Caki2 (cell line): Measurements from ENCODE around the gene WDFY2. TPM values are rescaled to one million over a fixed set of nuclear protein-coding genes. Genes with fewer than 3 reads are reported as not detected.
A peak's percentile ranks its signal among the peaks of the same experiment; 100 is the strongest.
"Not testable (repeated sequence)": the region's sequence is repeated elsewhere in the genome, so short reads cannot be mapped to it uniquely, and the experiment has no call there.

ENCODE experiments used
- DNase-seq: peaks from one replicate; pipeline ENCODE4 v3.0.0-alpha.2; 2015; ENCODE audit warnings: low read depth
- in situ Hi-C: cut with HindIII; loops from 2 replicates; pipeline ENCODE4 v1.10.0; 2016; ENCODE audit warnings: low sequenced_read_pairs, low pct_unique_long_range_greater_than_20kb, mixed read lengths
- total RNA-seq: library from RNA; depleted of rRNA; stranded (reverse); fragments of >200 nt; shearing (Covaris generic); gene quantifications from 2 replicates; pipeline ENCODE4 v1.2.3, GENCODE V29; 2014; ENCODE audit warnings: low replicate concordance; rRNA removed

Gene WDFY2, protein sequence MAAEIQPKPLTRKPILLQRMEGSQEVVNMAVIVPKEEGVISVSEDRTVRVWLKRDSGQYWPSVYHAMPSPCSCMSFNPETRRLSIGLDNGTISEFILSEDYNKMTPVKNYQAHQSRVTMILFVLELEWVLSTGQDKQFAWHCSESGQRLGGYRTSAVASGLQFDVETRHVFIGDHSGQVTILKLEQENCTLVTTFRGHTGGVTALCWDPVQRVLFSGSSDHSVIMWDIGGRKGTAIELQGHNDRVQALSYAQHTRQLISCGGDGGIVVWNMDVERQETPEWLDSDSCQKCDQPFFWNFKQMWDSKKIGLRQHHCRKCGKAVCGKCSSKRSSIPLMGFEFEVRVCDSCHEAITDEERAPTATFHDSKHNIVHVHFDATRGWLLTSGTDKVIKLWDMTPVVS
- total RNA-seq = 0.70 and 1.2 TPM in 2 replicates

DNA sequence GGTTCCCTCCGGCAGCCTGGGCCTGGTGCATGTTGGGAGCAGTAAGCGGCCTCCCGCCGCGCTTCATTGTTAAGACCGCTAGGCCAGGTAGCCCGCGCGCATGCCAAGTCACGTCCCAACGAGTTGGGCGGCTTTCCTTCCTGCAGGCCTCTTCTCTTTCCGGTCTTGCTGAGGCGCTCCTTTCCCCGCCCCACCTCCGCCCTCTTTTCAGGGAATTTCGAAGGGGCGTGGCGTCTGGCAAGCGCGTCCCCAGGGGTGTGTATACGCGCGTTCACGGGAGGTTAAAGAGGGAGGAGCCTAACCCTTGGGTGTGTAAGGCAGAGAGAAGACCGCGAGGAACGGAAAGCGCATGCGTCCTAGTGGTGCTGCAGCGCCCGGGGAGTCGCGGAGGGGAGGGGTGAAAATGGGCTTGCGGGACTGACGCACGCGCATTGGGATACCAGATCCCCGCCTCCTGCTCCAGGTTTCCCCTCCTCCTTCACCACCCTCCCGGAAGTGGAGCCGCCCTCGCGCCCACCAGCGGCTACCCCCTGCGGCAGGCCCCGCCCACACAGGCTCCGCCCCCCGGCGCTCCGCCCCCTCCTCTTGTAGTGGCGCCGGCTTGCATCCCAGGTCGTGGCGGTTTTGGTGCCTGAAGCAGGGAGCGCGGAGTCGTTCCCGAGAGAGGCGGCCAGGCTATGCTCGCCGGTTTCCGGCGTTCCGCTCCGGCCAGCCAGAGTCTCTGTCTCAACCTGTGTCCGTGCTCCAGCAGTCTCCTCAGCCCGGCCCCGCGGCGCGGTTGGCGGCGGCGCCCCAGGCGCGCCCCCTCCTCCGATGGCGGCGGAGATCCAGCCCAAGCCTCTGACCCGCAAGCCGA is at the start of gene WDFY2:
Gene WDFY2 (plus strand): TSS at position 588 of the 856 bp plus-strand sequence. CDS start 226 bp downstream, at position 814.
- in situ Hi-C loops = no loop called here
- peak; percentile 100 for DNase-seq

DNA sequence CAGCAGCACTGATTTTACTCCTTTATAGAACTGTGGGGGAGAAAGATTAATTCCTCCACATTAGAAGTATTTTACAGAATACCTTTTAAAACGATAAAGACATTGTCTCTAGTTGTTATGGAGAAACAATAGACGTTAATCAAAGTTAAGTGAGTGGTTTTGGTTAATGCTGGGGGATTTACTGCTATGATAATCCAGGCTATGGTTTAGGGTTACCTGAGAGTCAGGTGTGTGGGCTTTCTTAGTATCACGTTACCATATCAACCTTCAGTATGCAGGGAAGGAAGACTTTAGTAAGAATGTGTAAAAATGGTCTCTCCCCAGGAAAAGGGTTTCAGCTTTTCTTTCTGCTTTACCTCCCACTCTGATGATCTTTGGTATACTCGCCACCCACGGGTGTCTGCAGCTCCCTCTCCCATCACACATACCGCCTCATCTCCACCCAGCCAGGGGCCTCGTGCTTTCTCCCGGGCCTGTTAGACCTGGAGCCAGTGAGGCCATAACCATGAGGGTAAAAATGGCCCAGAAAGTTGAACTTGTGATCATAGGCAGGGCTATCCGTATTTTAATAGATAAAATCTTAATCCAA is 45.6 kb upstream of the WDFY2 start:
- DNase-seq = no peak
- in situ Hi-C loops = no loop called here

DNA sequence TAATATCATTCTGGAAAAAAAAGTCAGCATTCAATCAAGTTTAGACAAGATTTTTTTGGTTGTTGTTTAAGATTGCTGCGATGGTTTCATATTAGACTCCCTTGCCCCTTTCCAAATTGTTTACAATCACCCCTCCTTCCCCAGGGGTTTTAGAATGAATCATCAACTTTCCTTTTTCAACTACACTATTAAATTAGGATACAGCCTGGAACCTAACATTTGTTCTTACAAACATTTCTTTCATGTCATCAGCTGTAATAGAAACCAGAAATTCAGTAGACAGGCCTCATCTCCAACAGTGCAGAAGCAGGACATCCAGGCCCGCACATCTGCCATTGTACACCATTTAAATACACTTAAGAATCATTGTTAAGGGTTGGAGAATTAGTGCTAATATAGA is 44.4 kb upstream of the WDFY2 start:
- no peak for DNase-seq

DNA sequence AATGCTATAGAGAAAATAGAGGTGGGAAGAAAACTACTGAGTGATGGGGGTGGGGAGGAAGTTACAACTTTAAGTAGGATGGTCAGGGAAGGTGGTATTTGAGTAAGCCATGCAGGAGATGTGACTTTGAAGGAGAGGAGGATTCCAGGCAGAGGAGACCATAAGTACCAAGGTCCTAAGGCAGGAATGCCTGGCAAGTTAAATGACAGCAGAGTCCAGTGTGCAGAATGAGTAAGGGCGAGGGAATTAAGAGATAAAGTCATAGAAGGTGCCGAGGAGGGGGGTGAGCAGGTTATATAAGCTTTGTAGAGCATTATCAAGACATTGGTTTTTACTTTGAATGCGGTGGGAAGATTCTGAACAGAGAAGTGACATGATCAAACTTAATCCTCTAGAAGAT is 43.2 kb upstream of the WDFY2 start:
- in situ Hi-C loops = no loop called here
- DNase-seq = no peak

More for the DNA sequence above, 44.4 kb upstream of the WDFY2 start:
- in situ Hi-C loops = no loop called here

DNA sequence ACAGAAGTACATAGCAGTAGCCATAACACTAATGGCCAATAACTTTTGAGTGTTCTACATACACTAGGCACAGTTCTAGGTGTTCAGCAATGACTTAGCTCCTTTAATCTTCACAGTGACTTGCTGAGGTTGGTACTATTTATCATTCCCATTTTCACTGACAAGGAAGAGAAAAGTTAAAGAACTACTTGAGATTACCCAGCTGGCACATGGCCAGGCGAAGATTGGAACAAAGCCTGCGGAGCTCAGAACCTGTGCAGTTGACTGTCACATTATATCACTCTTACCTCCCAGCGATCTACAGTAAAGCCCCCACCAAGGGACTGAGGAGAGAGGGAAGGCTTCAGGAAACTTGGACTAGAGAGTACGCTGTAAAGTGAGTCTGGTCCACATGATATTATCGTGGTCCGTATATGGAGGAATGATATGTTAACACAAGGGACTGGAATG is 42.4 kb upstream of the WDFY2 start:
- in situ Hi-C loops = no loop called here
- DNase-seq = peak; percentile 53

DNA sequence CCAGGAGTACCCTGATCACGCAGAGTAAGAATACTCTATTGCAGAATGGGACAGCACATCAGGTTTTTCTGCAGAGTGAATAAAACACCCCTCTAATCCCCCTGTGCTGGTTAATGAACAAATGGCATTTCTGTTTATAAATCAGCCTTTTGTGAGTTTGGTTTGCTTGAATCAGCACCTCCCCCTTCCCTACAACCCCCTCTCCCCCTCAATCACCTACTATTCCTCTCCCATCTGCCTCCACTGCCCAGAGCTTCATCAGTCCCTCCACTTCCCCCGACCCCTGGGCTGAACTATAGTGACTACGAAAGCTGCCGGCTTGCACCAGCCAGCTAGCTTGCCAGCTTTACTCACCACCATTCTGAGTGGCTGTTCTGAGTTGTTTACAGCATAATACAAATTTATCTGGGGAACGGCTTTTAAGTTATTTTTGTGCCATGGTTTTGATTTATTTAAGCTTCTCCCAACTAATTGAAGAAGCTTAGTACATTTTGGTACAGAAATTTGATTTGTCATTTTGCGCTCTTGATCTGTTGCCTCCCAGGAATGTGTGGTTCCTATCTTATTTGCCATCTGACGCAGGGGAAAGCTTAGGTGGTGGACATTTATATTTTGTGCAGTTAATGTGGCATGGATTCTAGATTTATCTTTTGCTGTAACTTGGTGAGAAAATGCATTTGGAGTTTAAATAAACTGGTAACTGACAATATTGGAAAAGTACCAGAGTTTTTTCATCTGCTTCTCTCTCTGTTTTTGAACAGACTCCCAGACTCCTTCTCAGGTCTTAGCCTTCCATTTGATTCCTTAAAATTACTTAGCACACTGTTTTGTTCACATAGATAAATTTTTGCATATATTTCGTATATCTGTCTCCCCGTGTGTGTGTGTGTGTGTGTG is 41.7 kb upstream of the WDFY2 start:
- peak; percentile 44 for DNase-seq
- in situ Hi-C loops = no loop called here

DNA sequence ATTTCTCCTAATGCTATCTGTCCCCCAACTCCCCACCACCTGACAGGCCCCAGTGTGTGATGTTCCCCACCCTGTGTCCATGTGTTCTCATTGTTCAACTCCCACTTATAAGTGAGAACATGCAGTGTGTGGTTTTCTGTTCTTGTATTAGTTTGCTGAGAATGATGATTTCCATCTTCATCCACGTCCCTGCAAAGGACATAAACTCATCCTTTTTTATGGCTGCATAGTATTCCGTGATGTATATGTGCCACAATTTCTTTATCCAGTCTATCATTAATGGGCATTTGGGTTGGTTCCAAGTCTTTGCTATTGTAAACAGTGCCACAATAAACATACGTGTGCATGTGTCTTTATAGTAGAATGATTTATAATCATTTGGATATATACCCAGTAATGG is 38.8 kb upstream of the WDFY2 start:
- in situ Hi-C loops = not testable (repeated sequence)

DNA sequence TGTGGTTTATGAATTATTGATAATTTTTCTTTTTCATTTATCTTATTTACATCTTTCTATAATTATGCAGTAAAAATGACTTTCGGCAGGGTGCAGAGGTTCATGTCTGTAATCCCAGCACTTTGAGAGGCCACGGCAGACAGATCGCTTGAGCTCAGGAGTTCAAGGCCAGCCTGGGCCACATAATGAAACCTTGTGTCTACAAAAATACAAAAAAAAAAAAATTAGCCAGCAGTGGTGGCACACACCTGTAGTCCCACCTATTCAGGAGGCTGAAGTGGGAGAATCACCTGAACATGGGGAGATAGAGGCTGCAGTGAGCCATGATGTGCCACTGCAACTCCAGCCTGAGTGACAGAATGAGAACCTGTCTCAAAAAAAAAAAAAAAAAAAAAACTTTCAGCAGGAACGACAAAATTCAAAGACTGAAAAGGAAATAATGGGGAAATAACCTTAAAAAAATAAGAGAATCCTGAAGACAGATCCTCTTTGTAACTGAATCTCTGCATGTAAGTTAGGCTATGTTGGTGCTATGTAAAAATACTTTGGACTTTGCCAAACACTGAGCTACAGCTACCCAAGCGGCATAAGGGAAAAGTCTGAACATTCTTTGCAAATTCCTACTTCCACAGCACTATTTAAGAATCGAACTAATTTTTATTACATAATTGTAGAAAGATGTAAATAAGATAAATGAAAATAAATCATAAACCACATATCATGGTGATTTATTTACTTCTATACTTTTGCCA is 36.7 kb upstream of the WDFY2 start:
- in situ Hi-C loops = no loop called here
- no peak for DNase-seq

More for the DNA sequence above, 38.8 kb upstream of the WDFY2 start:
- not testable (repeated sequence) for DNase-seq

DNA sequence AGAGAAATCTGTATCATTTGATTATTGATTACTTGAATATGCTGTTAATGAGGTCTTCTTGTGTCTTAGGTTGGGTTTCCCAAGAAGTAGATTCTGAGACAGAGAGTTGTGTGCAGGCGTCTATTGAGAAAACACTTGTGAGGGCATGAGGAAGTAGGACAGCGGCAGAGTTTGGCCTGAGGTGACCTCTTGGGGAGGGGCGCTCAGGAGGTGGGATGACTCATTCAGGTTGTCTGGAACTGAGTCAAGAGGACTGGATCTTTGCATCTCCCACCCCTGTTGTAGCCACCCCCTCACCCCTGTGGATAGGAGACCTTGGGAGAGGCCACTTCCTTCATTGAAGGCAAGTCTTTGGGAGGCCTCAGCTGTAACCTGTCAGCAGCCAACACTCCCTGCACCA is 35.2 kb upstream of the WDFY2 start:
- peak; percentile 14 for DNase-seq
- in situ Hi-C loops = no loop called here

DNA sequence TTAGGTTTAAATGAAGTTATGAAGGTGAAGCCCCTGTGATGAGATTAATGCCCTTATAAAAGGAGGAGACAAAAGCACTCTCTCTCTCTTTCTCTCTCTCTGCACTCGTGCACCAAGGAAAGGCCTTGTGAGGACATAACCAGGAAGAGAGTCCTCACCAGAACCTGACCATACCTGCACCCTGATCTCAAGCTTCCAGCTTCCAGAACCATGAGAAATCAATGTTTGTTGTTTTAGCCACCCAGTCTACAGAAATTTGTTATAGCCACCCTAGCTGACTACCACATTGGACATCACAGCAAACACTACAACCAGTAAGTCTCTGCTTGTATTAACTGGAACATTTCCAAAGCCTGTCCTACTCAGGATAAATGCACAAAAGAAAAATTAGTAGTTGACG is 34.7 kb upstream of the WDFY2 start:
- DNase-seq = no peak
- in situ Hi-C loops = no loop called here

DNA sequence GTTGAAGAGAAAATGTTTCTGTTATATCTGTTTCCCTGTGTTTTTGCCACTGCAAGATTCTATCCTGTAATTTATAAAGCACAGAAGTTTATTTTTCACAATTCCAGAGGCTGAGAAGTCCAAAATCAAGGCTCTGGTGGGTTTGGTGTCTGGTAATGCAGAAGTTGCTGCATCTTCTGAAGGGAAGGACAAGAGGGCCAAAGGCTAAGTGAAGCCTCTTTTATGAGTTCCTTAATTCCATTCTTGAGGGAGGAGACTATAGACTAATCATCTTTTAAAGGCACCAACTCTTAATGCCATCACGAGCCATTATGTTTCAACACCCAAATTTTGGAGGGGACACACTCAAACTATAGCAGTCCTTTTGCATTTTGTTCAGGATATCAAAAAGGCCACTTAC is 34.1 kb upstream of the WDFY2 start:
- no peak for DNase-seq
- in situ Hi-C loops = no loop called here

DNA sequence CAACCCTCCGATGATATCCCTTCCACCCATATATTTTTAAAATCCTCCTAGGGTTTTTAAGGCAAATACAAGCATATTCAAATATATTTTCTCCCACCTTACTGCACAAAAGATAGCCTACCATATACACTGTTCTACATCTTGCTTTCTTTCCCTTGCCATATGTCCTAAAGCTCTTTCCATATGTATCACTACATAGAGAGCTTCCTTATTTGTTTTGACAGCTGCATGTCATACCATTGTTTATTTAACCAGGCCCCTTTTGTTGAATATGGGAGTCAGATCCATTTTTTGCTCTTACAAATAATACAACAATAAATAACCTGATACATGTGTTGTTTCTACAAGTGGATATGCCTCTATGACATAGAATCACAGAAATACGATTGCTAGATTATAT is 32.8 kb upstream of the WDFY2 start:
- DNase-seq = no peak
- in situ Hi-C loops = no loop called here

DNA sequence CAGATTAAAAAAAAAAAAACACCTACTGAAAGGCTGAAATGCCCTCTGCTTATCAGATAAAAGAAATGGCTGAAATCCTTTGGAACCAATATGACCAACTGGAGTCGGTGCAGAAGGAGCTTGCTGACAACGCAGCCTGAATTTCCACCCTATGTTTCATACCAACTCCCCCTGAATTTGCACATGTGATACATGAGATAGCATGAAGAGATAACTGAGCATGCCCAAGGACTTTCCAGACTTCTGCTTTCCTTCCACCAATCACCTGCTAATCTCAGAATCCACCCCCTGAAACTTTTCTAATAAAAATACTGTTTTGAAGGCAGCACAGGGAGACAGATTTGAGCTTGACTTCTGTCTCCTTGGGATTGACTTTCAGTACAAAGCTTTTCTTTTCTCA is 32.2 kb upstream of the WDFY2 start:
- in situ Hi-C loops = no loop called here
- DNase-seq = no peak

DNA sequence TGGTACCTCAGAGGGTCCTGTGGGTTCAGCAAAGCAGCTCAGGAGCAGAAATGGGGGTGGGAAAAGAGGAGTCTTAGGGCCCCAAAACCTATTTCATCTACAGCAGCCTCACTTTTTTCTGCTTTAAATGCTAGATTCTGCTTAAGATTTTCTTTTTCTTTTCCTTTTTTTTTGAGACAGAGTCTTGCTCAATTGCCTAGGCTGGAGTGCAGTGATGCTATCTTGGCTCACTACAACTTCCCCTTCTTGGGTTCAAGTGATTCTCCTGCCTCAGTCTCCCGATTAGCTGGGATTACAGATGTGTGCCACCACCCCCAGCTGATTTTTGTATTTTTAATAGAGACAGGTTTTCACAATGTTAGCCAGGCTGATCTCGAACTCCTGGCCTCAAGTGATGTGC is 30.7 kb upstream of the WDFY2 start:
- in situ Hi-C loops = no loop called here
- DNase-seq = no peak

DNA sequence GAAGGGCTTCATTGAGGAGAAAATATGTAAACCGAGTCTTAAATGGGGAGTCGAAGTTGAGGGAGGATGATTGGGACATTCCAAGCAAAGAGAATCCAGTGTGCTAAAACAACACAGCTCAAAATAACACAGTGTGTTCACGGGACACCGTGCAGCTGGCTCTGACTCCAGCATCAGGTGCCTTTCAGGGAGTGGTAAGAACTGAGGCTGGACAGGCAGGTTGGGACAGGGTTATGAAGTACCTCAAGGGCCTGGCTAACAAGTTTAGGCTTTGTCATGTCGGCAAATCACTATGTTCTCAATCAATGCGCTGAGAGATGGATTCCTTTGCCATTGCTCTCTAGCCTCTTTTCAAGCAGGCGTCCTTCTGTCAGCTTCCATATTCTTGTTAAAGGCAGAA is 27.5 kb upstream of the WDFY2 start:
- DNase-seq = no peak
- in situ Hi-C loops = no loop called here

DNA sequence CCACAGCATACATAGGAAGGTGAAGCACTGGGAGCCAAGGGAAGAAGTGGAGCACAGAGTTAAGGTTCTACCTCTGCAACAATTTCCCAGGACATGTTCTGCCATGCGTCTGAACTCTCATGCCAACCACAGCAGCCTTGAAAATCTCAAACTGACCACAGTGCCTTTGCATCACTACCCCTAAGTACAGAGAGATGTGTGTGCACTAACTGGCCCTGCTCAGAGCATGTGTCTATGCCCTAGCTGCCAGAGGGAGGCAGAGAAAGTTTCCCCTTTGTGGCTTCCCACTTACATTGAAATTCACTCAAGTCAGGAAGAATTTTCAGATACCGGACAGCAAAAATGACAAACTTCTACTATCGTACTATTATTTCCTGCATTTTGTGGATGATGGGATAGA is 26.8 kb upstream of the WDFY2 start:
- in situ Hi-C loops = no loop called here

DNA sequence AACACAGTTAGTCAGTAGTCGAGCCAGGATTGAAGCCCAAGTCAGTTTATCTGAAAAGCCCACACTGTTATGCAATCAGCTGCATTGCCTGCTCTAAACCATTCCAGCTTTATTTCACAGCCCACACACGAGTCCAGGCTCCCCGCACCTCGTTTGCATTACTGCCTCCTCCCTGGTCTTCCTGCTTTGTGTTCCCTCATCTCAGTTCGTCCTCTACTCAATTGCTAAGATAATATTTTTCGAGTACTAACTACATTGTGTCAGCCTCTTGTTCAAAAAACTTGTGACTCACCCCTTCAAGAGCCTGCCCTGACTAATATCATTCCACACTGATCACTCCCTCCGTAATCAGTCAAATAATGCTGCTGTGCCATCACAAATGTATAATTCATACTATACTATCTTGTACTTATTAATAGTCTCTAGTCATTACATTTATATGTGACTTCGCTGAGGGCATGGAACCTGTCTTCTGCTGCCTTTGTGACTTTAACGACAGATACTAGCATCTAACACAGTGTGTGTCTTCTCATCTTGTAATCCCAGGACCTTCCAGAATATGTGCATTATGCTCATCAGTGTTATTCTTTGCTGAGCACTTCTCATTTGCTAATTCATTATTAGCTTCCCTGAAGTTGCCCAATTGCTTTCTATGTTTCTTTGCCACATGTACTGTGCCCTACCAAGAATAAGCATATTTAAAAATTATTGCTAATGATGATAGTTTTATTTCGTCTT is 26.2 kb upstream of the WDFY2 start:
- in situ Hi-C loops = no loop called here
- peak; percentile 59 for DNase-seq

More for the DNA sequence above, 26.8 kb upstream of the WDFY2 start:
- no peak for DNase-seq
